ENCODE data around the gene MGAT1. TPM values are rescaled to one million over a fixed set of nuclear protein-coding genes. Genes with fewer than 3 reads are reported as not detected.

The MGAT1 gene
- total RNA-seq, 1 experiment from 2014 or later, result 53.0 TPM

DNA sequence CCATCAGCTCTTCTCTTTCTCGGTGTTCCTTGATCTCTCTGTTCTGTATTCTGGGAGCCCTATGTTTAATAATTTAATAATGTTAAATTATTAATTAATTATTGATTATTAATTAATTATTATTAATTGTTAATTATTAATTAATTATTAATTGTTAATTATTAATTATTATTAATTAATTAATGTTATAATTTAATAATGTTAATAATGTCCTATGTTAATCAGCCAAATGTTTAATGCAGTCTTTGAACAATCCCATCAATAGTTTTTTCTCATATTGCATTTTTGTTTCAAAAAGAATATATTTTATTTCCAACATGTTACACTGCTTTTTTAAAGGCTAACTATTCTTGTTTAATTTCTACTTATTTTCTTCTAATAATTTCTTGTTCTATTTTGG lies 26.2 kb downstream of the MGAT1 start:
- intact Hi-C loops (cut with micrococcal nuclease), result no loop called here
- H4K20me1 ChIP-seq (ENCODE audit: insufficient read depth), result no peaks in the 10 kb centered on the region
- no peaks in the 10 kb centered on the region for H3K27me3 ChIP-seq (ENCODE audit: insufficient read depth, low read length)
- ATAC-seq (no peak), DNase-seq (ENCODE audit: low read depth, low spot score) (no peak)
- no peak overlapping the region for H3K9ac ChIP-seq (ENCODE audit: low read length)
- ChIA-PET POLR2A (no interaction called here), RAD21 (ENCODE audit: low non-redundant PET in 1 of 2, low total read pairs in 2 of 2, uncharacterized antibody in 2 of 2, unreplicated experiment in 2 of 2) (no interaction called here), CTCF (no interaction called here)
- no peaks in the 10 kb centered on the region for H3K36me3 ChIP-seq (ENCODE audit: control insufficient read depth in 1 of 2, insufficient read depth in 2 of 2, low read length in 2 of 2)
- no peak overlapping the region for H3K27ac ChIP-seq (ENCODE audit: low read depth, low read length)
- H3K79me2 ChIP-seq (ENCODE audit: insufficient read depth, low read length), result no peaks in the 10 kb centered on the region
- no peak overlapping the region for H3K4me3 ChIP-seq (replicated peaks in 1 of 2; ENCODE audit: low read depth in 1 of 2, low read length in 2 of 2)
- BruUV-seq (replicated peaks), result no TSS peak
- TF ChIP-seq POLR2A (IDR thresholded peaks at IDR 0.05; ENCODE audit: borderline replicate concordance, extremely low read depth, insufficient read depth, insufficient read length) (no peak), POLR2AphosphoS5 (IDR thresholded peaks at IDR 0.05; ENCODE audit: low read depth, low read length) (no peak), YY1 (IDR thresholded peaks at IDR 0.05; ENCODE audit: extremely low read depth, insufficient replicate concordance, low read depth, low read length) (no peak), FOSL1 (IDR thresholded peaks at IDR 0.05; ENCODE audit: low read depth) (no peak), ZBTB33 (IDR thresholded peaks at IDR 0.05; ENCODE audit: extremely low read depth, insufficient replicate concordance, low read length) (no peak), RAD21 (IDR thresholded peaks at IDR 0.05; ENCODE audit: low read depth) (no peak), JUND (IDR thresholded peaks at IDR 0.05) (no peak), EZH2phosphoT487 (IDR thresholded peaks at IDR 0.05; ENCODE audit: borderline replicate concordance) (no peak), CBX3 (IDR thresholded peaks at IDR 0.05; ENCODE audit: low read depth) (no peak), SP1 (IDR thresholded peaks at IDR 0.05; ENCODE audit: low read depth) (no peak), EZH2 (IDR thresholded peaks at IDR 0.05) (no peak), EGR1 (IDR thresholded peaks at IDR 0.05; ENCODE audit: low read depth) (no peak), CEBPB (IDR thresholded peaks at IDR 0.05; ENCODE audit: low read depth) (no peak)
- TF ChIP-seq, protein P1, sequence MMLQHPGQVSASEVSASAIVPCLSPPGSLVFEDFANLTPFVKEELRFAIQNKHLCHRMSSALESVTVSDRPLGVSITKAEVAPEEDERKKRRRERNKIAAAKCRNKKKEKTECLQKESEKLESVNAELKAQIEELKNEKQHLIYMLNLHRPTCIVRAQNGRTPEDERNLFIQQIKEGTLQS (IDR thresholded peaks at IDR 0.05), result no peak
- TF ChIP-seq, protein P2, sequence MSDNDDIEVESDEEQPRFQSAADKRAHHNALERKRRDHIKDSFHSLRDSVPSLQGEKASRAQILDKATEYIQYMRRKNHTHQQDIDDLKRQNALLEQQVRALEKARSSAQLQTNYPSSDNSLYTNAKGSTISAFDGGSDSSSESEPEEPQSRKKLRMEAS (IDR thresholded peaks at IDR 0.05), result no peak
- H3K4me1 ChIP-seq (ENCODE audit: control insufficient read depth in 1 of 2, insufficient read depth in 2 of 2, low read length in 2 of 2), result no peaks in the 10 kb centered on the region
- no peak overlapping the region for H3K4me2 ChIP-seq (ENCODE audit: low read length)
- H2AFZ ChIP-seq (ENCODE audit: low read depth, low read length, poor library complexity, severe bottlenecking), result no peak overlapping the region
- H3K9me3 ChIP-seq (ENCODE audit: control insufficient read depth in 1 of 2, insufficient read depth in 1 of 2, low read depth in 1 of 2, low read length in 2 of 2), result no peaks in the 10 kb centered on the region
- H3K9me2 ChIP-seq (ENCODE audit: insufficient read depth), result no peaks in the 10 kb centered on the region
